Measurements from ENCODE around the gene ZNF746.

- no peak for TF ChIP-seq MLLT1 (IDR thresholded peaks at IDR 0.05)
- no peak for TF ChIP-seq IRF5 (IDR thresholded peaks at IDR 0.05; ENCODE audit: borderline replicate concordance)
These were observed 42.9 kb downstream of the ZNF746 start for GRCh38 chr7:149454750-149455149.
